HUES64 (cell line): ENCODE measurements around the gene MTMR12.

Experiments used
- H3K27ac ChIP-seq: 2 replicates; pipeline ENCODE4 v1.7.0; 2013; ENCODE audit warnings: low read depth, low read length, inconsistent platforms
- H3K27me3 ChIP-seq: 2 replicates; pipeline ENCODE4 v1.6.1; 2013; ENCODE audit warnings: mild to moderate bottlenecking, low read length; ENCODE audit not compliant: insufficient read depth
- H3K36me3 ChIP-seq: 2 replicates; pipeline ENCODE4 v1.6.1; 2013; ENCODE audit warnings: mild to moderate bottlenecking, low read length; ENCODE audit not compliant: insufficient read depth
- H3K4me1 ChIP-seq: 2 replicates; pipeline ENCODE4 v1.6.1; 2013; ENCODE audit warnings: mild to moderate bottlenecking, low read length, moderate library complexity; ENCODE audit not compliant: insufficient read depth
- H3K4me3 ChIP-seq: 2 replicates; pipeline ENCODE4 v1.5.1; 2013; ENCODE audit warnings: mild to moderate bottlenecking, low read length, moderate library complexity
- H3K9ac ChIP-seq: 2 replicates; pipeline ENCODE4 v1.6.1; 2013; ENCODE audit warnings: mild to moderate bottlenecking, low read depth, low read length
- H3K9me3 ChIP-seq: 2 replicates; pipeline ENCODE4 v1.6.1; 2013; ENCODE audit warnings: low read depth, low read length; ENCODE audit not compliant: insufficient read depth
- WGBS: fragments of 150-250, 120-280 bp; methylation state at CpG from one replicate; pipeline ENCODE4 v1.1.7; 2013; ENCODE audit warnings: missing lambda C conversion rate; 5-methylcytosine and 5-hydroxymethylcytosine counted together

Gene MTMR12

DNA sequence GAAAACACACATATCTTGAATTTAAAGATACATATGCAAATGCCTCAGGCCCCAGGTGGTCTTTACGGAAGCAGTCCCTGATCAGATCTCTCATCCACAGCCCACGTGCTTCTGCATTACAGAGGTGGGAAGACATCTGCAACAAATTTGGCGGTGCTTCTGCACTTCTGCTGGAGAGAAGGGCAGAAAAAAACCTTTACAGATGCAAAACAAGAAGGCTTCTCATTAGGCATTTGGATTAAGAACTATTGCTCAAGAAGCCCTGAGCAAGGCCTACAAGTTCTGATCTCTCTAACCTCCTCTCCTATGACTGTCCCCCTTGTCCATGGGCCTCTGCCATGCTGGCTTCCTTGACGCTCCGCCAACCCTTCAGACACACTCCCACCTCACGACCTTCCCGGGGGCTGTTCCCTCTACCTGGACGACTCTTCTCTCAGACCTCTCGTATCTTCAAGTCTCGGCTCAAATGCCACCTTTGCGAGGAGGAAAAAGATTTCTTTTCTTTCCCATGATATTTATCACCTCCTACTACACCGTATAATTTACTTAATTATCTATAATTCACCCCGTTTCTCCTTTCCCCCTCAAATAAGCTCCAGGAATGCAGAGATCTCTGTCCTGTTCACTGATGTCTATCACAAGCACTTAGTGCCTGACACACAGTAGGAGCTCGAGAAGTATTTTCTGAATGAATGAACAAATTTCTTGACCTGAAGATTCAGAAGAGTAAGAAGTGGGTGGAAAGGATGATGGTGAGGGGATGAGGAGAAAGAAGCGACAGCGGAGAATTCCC is 1.1 kb downstream of the MTMR12 start:
- Histone ChIP-seq H3K4me3 (peak overlapping the region; percentile 73), H3K9me3 (no peaks in the 10 kb centered on the region), H3K27ac (peak overlapping the region; percentile 46; the same call in 1 of the 2 replicates), H3K9ac (peak overlapping the region; percentile 78), H3K27me3 (no peaks in the 10 kb centered on the region), H3K4me1 (no peaks in the 10 kb centered on the region), H3K36me3 (peaks cover 2% of the 10 kb centered on the region; the same call in 1 of the 2 replicates)
- whole genome bisulfite sequencing: 14% methylated on average over 16 of the region's 16 CpGs

DNA sequence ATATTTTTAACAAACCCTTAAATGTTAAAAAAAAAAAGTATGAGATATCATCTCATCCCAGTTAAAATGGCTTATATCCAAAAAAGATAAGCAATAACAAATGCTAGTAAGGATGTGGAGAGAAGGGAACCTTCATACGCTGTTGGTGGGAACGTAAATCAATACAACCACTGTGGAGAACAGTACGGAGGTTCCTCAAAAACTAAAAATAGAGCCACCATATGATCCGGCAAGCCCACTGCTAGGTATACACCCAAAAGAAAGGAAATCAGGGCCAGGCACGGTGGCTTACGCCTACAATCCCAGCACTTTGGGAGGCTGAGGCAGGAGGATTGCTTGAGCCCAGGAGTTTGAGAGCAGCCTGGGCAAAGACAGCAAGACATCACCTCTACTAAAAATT is 3.0 kb downstream of the MTMR12 start:
- 98% methylated on average over 6 of the region's 6 CpGs for WGBS
- Histone ChIP-seq H3K36me3 (peaks cover 2% of the 10 kb centered on the region; the same call in 1 of the 2 replicates), H3K4me1 (no peaks in the 10 kb centered on the region), H3K4me3 (no peak overlapping the region), H3K27me3 (no peaks in the 10 kb centered on the region), H3K27ac (no peak overlapping the region), H3K9ac (no peak overlapping the region), H3K9me3 (no peaks in the 10 kb centered on the region)

DNA sequence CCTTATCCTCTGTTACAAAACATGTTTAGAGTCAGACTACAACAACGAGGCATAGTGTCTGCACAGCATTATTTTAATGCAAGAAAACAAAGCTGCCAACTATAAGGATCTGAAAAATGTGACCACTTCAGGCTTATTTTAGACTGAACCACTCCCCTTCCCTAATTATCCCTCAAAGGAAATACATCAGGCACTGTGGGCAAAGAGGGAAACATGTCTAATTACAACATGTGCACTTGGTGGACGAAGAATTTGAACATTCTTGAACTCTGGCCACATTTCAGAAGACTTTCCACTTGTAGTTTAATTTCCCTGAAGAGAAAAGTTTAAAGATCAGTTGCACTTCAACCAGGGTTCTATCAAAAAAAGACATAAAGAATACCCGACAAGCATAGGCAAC is 3.8 kb downstream of the MTMR12 start:
- H3K9ac ChIP-seq: no peak overlapping the region
- H3K9me3 ChIP-seq: no peaks in the 10 kb centered on the region
- H3K4me1 ChIP-seq: no peaks in the 10 kb centered on the region
- H3K4me3 ChIP-seq: no peak overlapping the region
- no peak overlapping the region for H3K27ac ChIP-seq
- H3K27me3 ChIP-seq: no peaks in the 10 kb centered on the region
- H3K36me3 ChIP-seq: peaks cover 2% of the 10 kb centered on the region; the same call in 1 of the 2 replicates
- 89% methylated on average over 3 of the region's 3 CpGs for WGBS

DNA sequence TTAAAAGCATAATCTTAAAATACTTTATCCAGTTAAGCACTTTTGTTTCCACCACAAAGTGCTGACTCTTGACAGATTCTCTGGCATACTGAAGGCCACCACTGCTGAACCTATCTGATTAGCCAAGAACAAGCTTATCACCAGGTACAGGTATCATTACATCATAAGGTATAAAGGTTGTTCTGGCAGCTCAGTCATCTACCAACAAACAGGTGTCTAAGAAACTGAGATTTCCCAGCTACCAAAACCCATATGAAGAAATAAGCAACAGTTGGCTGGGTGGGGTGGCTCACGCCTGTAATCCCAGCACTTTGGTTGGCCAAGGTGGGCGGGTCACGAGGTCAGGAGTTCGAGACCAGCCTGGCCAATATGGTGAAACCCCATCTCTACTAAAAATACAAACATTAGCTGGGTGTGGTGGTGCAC is 5.0 kb downstream of the MTMR12 start:
- Histone ChIP-seq H3K9me3 (no peaks in the 10 kb centered on the region), H3K27me3 (no peaks in the 10 kb centered on the region), H3K9ac (no peak overlapping the region), H3K36me3 (peaks cover 2% of the 10 kb centered on the region; the same call in 1 of the 2 replicates), H3K27ac (no peak overlapping the region), H3K4me1 (peaks cover 8% of the 10 kb centered on the region), H3K4me3 (no peak overlapping the region)
- 99% methylated on average over 4 of the region's 4 CpGs for WGBS

DNA sequence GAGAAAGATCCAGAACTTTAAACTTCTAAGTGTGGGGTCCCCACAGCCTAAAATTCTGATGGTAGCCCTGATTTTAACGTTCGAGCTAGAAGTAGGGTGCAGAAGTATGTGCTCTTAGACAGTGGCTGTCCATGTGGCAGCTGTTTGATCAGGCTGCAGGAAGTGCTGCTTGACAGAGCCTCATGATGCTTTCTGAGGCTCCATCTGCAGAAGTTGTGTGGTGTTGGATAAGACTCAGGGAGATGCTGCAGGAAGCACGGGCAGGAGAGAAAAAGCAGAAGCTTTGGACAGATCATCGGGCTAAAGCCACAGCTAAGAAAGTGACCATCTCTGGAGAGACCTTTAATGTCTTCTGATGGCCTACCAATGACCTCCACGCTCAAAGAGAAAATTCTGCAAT is 8.1 kb downstream of the MTMR12 start:
- Histone ChIP-seq H3K36me3 (peaks cover 2% of the 10 kb centered on the region; the same call in 1 of the 2 replicates), H3K4me3 (no peak overlapping the region), H3K9me3 (no peaks in the 10 kb centered on the region), H3K9ac (no peak overlapping the region), H3K27me3 (no peaks in the 10 kb centered on the region), H3K27ac (no peak overlapping the region), H3K4me1 (peaks cover 8% of the 10 kb centered on the region)
- 95% methylated on average over 5 of the region's 5 CpGs for WGBS

DNA sequence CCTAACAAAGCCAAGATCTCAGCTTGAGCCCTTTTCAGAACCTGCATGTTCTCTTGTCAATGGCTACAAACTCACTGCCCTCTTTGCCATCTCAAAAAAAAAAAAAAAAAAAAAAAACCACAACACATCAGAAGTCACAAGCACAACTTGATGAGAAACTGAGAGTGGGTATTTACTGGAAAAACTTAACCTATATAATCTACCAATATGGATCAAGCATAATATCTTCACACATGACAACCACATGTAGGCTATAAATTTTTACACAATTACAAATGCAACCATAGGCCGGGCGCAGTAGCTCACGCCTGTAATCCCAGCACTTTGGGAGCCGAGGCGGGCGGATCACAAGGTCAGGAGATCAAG is 9.0 kb downstream of the MTMR12 start:
- Histone ChIP-seq H3K4me1 (peaks cover 8% of the 10 kb centered on the region), H3K9me3 (no peaks in the 10 kb centered on the region), H3K27ac (no peak overlapping the region), H3K4me3 (no peak overlapping the region), H3K9ac (no peak overlapping the region), H3K27me3 (no peaks in the 10 kb centered on the region), H3K36me3 (no peaks in the 10 kb centered on the region)
- 95% methylated on average over 6 of the region's 6 CpGs for WGBS

DNA sequence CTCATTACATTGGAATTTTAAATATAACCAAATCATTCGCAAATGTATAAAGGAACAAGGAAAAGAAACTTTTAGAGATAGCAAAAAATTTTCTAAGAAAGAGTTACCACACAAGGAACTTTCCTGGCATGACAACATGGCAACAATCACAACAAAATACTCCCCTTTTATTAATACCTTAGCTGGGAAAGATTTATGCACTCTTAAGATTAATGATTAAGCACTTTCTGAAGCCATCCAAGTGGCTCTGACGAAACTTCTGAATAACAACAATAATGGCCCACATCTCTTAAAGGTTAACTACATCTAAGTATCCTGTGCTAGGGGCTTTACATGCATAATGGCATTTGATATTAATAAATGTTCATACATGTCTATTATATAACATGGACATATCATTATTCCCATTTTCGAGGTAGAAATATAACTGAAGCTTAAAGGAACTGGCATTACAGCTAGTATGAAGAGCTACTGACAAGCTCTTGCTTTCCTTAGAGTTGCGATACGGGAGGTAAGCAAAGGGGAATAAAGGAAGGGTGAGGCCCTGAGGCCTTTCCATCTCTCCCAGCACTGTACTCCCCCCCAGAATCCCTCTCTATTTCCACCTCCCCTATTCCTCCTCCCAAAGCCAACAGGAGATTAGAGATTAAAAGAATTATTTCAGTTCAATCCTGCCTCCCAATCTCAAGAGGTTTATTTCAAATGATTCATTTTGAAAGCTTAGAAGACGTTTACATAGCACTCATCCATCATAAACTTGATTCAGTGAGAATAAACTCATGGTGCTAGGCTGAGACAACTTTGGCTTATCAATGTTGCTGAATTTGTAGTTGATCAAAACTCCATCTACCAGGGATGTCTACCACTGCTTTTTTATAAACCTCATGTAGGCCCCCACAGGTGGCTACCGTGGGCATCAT is 9.6 kb downstream of the MTMR12 start:
- Histone ChIP-seq H3K9ac (no peak overlapping the region), H3K27me3 (no peaks in the 10 kb centered on the region)
- WGBS: 84% methylated on average over 6 of the region's 7 CpGs

DNA sequence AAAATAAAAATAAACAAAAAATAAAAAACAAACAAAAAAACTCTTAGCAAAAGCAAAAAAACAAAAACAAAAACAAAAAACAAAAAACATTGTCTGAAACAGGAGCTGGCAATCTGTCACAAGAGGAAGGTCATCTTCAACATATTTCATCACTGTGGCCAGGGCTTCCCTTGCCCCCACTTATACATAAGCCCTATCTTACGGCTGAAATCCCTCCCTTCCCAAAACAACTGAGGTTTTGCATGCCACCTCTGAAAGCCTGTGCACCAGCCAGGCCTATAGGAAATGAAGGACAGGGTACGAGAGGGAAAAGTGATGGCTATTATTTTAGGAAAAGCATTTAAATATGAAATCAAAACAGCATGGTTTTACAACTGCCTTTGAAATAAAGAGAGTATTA is 10.8 kb downstream of the MTMR12 start:
- Histone ChIP-seq H3K9ac (no peak overlapping the region), H3K4me3 (no peak overlapping the region), H3K9me3 (no peaks in the 10 kb centered on the region), H3K27ac (no peak overlapping the region), H3K4me1 (peaks cover 20% of the 10 kb centered on the region), H3K27me3 (no peaks in the 10 kb centered on the region), H3K36me3 (no peaks in the 10 kb centered on the region)
- 95% methylated on average over 2 of the region's 2 CpGs for WGBS

More for the DNA sequence above, 9.6 kb downstream of the MTMR12 start:
- Histone ChIP-seq H3K4me3 (no peak overlapping the region), H3K27ac (no peak overlapping the region), H3K36me3 (no peaks in the 10 kb centered on the region), H3K4me1 (peaks cover 11% of the 10 kb centered on the region), H3K9me3 (no peaks in the 10 kb centered on the region)

DNA sequence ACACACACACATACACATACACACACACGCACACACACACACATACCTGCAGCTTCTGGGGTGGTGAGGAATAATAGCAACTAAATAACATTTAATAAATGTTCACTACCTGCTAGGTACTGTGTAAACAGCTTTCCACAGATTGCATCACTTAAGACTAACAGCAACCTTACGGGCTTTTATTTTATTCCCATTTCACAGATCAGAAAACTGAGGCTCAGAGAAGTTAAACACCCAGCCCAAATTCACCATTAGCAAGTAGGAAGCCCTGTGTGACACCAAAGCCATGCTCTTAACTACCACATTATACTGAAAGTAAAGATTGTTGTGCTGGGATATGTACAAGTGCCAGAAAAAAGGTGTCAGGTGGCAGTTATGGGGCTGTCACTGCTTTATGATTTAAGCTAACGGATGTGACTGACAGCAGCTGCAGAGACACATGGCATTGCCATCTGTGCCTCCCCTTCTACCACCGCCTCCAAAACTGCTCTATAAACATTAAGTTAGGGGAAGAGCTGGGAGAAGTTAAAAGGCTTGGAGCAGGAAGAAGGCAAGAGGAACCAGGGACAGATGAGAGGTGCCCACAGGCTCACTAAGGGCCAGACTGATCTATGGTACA is 13.6 kb downstream of the MTMR12 start:
- Histone ChIP-seq H3K9ac (no peak overlapping the region), H3K27me3 (no peaks in the 10 kb centered on the region), H3K27ac (no peak overlapping the region), H3K4me1 (peaks cover 20% of the 10 kb centered on the region), H3K4me3 (no peak overlapping the region), H3K9me3 (no peaks in the 10 kb centered on the region), H3K36me3 (peaks cover 12% of the 10 kb centered on the region)
- WGBS: 94% methylated on average over 2 of the region's 4 CpGs

DNA sequence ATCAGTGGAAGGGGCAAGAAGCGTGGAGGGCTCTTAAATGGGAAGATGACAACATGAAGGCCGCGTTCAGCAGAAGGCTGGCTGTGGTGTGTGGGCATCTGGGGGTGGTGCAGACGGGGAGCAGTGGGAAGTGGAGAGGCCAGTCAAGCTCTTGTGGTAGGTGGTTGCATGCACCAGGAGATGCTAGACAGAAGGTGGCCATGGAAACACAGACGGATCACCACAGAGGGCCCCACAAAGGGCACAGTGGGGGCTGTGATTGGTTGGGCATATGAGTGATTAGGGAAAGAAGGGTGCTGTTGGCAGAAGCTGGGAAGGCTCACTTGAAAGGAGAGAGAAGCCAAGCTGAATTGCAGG is 14.7 kb downstream of the MTMR12 start:
- H3K36me3 ChIP-seq: peaks cover 18% of the 10 kb centered on the region
- no peak overlapping the region for H3K9ac ChIP-seq
- 92% methylated on average over 5 of the region's 5 CpGs for WGBS
- no peak overlapping the region for H3K4me3 ChIP-seq
- H3K4me1 ChIP-seq: peaks cover 15% of the 10 kb centered on the region
- no peaks in the 10 kb centered on the region for H3K27me3 ChIP-seq
- H3K9me3 ChIP-seq: no peaks in the 10 kb centered on the region
- no peak overlapping the region for H3K27ac ChIP-seq
